ENCODE results near the gene RAB5IF. TPM values are rescaled to one million over a fixed set of nuclear protein-coding genes. Genes with fewer than 3 reads are reported as not detected.

Gene RAB5IF
- total and polyA plus RNA-seq, 10 of the 15 experiments (the other 5 are each of a cell fraction or from before 2014, with no cell fraction given): 19.4 to 246 (median 92.0) TPM

GRCh38 chr20:36629719-36630681, 24.4 kb downstream of the RAB5IF start:
- Histone ChIP-seq H3K27me3 (replicated peaks in 1 of 2; ENCODE audit: control insufficient read depth in 2 of 2, insufficient read depth in 2 of 2, low read length in 1 of 2) (no peaks in the 10 kb centered on the region), H4K20me1 (ENCODE audit: control insufficient read depth, insufficient read depth) (no peaks in the 10 kb centered on the region), H3K4me3 (no peak overlapping the region), H3K79me2 (ENCODE audit: control insufficient read depth, insufficient read depth, low read length) (no peaks in the 10 kb centered on the region), H2AFZ (ENCODE audit: control insufficient read depth, low read depth, low read length) (peak overlapping the region; percentile 70), H3K9ac (ENCODE audit: control insufficient read depth, insufficient read depth, low read length) (0 out of 2 replicates have a peak overlapping the region, but pooled peaks have one; percentile 18), H3K27ac (ENCODE audit: control insufficient read depth, insufficient read depth) (peak overlapping the region; percentile 37; the same call in 1 of the 2 replicates), H3K4me2 (ENCODE audit: control insufficient read depth, insufficient read depth) (0 out of 2 replicates have a peak overlapping the region, but pooled peaks have one; percentile 34), H3K9me3 (replicated peaks; ENCODE audit: control insufficient read depth, insufficient read depth, low read length) (no peaks in the 10 kb centered on the region), H3K4me1 (ENCODE audit: control insufficient read depth, insufficient read depth, low read length) (peaks cover 12% of the 10 kb centered on the region), H3K36me3 (ENCODE audit: control insufficient read depth in 2 of 2, insufficient read depth in 2 of 2, low read length in 1 of 2) (no peaks in the 10 kb centered on the region)
- ChIA-PET SMC1A (ENCODE audit: uncharacterized antibody, unreplicated experiment) (interaction anchor here (0.8 kb wide), 1 partner anchor 17 kb away, joined by 3 read pairs; no protein-coding TSS in a partner anchor), CTCF (interaction anchor here (0.6 to 1.2 kb wide), 5 partner anchors 15 to 342 kb away, joined by 3 to 5 read pairs (median 4); no protein-coding TSS in a partner anchor), POLR2A (interaction anchor here (0.6 kb wide), 1 partner anchor 245 kb away, joined by 3 read pairs; no protein-coding TSS in a partner anchor), RAD21 (ENCODE audit: unreplicated experiment) (interaction anchor here (1.2 kb wide), 1 partner anchor 144 kb away, joined by 3 read pairs; the partner anchor contains the start of gene DSN1)
- FAIRE-seq: peak; percentile 31
- intact Hi-C loops (cut with micrococcal nuclease; ENCODE audit: unreplicated experiment): no loop called here
- in situ Hi-C loops (cut with MboI): no loop called here
- no TSS peak for BruUV-seq (replicated peaks)
- no peak for DNase-seq (ENCODE audit: low read depth, low spot score)
- WGBS (ENCODE audit: insufficient coverage, insufficient replicate concordance, low lambda C conversion rate, missing lambda C conversion rate): 51% methylated on average over 15 of the region's 15 CpGs
- ATAC-seq: peak; percentile 97
- TF ChIP-seq MEF2A (IDR thresholded peaks at IDR 0.05; ENCODE audit: insufficient read depth, low read depth, low read length) (no peak), IRF4 (IDR thresholded peaks at IDR 0.05; ENCODE audit: low read depth, low read length) (no peak), SP1 (IDR thresholded peaks at IDR 0.05; ENCODE audit: low read depth, low read length) (peak; percentile 18), NKRF (conservative IDR thresholded peaks at IDR 0.05) (no peak), MLLT1 (IDR thresholded peaks at IDR 0.05) (0 out of 2 replicates have a peak, but pooled peaks have one; percentile 13), SRF (IDR thresholded peaks at IDR 0.05; ENCODE audit: low read depth in 2 of 2, low read length in 2 of 2) (no peak), SMC3 (IDR thresholded peaks at IDR 0.05; ENCODE audit: borderline replicate concordance, low read length) (no peak), IRF5 (IDR thresholded peaks at IDR 0.05; ENCODE audit: borderline replicate concordance) (no peak), ZNF274 (IDR thresholded peaks at IDR 0.05; ENCODE audit: insufficient read depth, insufficient read length) (no peak), ZBTB40 (IDR thresholded peaks at IDR 0.05; ENCODE audit: borderline replicate concordance) (peak; percentile 58; the same call in 1 of the 2 replicates)

All from GM12878 (cell line).